PC-9 (cell line): ENCODE data around the gene DHX36. TPM values are rescaled to one million over a fixed set of nuclear protein-coding genes. Genes with fewer than 3 reads are reported as not detected.

ENCODE experiments used
- BruUV-seq: library from RNA; stranded (reverse); fragments of 400-500 nt; replicated peaks from 2 replicates; lab custom pipeline; 2021; lab: Mats Ljungman, UMichigan
- CTCF ChIA-PET: fragments of 300-600 bp; sonication (Branson Sonifier 250); formaldehyde crosslinking; loops from one replicate; lab custom pipeline; 2022; ENCODE audit warnings: antibody characterized with exemption; lab: Charles Lee
- POLR2A ChIA-PET: fragments of 300-600 bp; sonication (Branson Sonifier 250); formaldehyde crosslinking; loops from one replicate; lab custom pipeline; 2022; ENCODE audit warnings: antibody characterized with exemption; ENCODE audit not compliant: unreplicated experiment; lab: Charles Lee
- DNase-seq, 2 experiments: peaks; one replicate each; pipeline versions ENCODE4 v3.0.0 to v3.0.0-alpha.2; 2015 to 2022; ENCODE audit warnings: mixed read lengths in 1 of 2
- H2AFZ ChIP-seq: fragments of 200-600 bp; sonication (generic); 2 replicates; pipeline ENCODE4 v1.8.1; 2017; ENCODE audit warnings: antibody characterized with exemption
- H3F3A ChIP-seq: fragments of 200-600 bp; sonication (generic); 2 replicates; pipeline ENCODE4 v1.8.1; 2017; ENCODE audit warnings: antibody characterized with exemption, mild to moderate bottlenecking, low read depth; ENCODE audit not compliant: insufficient read depth
- H3K27ac ChIP-seq: fragments of 200-600 bp; sonication (generic); 2 replicates; pipeline ENCODE4 v1.6.1; 2016; ENCODE audit warnings: mixed run types
- H3K27me3 ChIP-seq: fragments of 200-600 bp; sonication (generic); 2 replicates; pipeline ENCODE4 v1.6.1; 2016; ENCODE audit warnings: low read depth, mixed run types; ENCODE audit not compliant: insufficient read depth
- H3K36me3 ChIP-seq: fragments of 200-600 bp; sonication (generic); 2 replicates; pipeline ENCODE4 v1.6.1; 2016; ENCODE audit warnings: low read depth, mixed run types
- H3K4me1 ChIP-seq: fragments of 200-600 bp; sonication (generic); replicated peaks from 2 replicates; pipeline ENCODE4 v1.6.1; 2016; ENCODE audit warnings: mixed run types; ENCODE audit not compliant: insufficient read depth
- H3K4me2 ChIP-seq: fragments of 200-600 bp; sonication (generic); 2 replicates; pipeline ENCODE4 v1.6.1; 2017; ENCODE audit warnings: mixed run types
- H3K4me3 ChIP-seq: fragments of 200-600 bp; sonication (generic); 2 replicates; pipeline ENCODE4 v1.6.1; 2016; ENCODE audit warnings: mixed run types
- H3K79me2 ChIP-seq: fragments of 200-600 bp; sonication (generic); 2 replicates; pipeline ENCODE4 v1.6.1; 2017; ENCODE audit warnings: low read depth, mixed run types
- H3K9me2 ChIP-seq: fragments of 200-600 bp; sonication (generic); 2 replicates; pipeline ENCODE4 v1.8.1; 2017; ENCODE audit warnings: mild to moderate bottlenecking; ENCODE audit not compliant: insufficient read depth
- H3K9me3 ChIP-seq: fragments of 200-600 bp; sonication (generic); 2 replicates; pipeline ENCODE4 v1.8.1; 2016; ENCODE audit warnings: low read depth; ENCODE audit not compliant: insufficient read depth
- H4K20me1 ChIP-seq: fragments of 200-600 bp; sonication (generic); 2 replicates; pipeline ENCODE4 v1.8.1; 2017; ENCODE audit not compliant: insufficient read depth
- EZH2 ChIP-seq: fragments of 200-600 bp; sonication (generic); IDR thresholded peaks from 2 replicates; pipeline ENCODE4 v1.8.0; 2017; ENCODE audit warnings: antibody characterized with exemption, low read depth
- intact Hi-C: fragments of 100-400 bp; cut with micrococcal nuclease; formaldehyde crosslinking; loops from one replicate; pipeline ENCODE4 v1.10.0; 2022; ENCODE audit not compliant: unreplicated experiment
- total RNA-seq: library from RNA; stranded (reverse); gene quantifications from 2 replicates; pipeline ENCODE4 v1.2.3, GENCODE V29; 2021
- TF ChIP-seq, protein P1 (sequence below): fragments of 200-600 bp; sonication (generic); conservative IDR thresholded peaks from 2 replicates; pipeline ENCODE4 v1.6.1; 2017; ENCODE audit warnings: mixed run types, antibody characterized with exemption, mild to moderate bottlenecking, moderate library complexity

The DHX36 gene
- total RNA-seq, 1 experiment from 2014 or later = 64.2 TPM

- ChIA-PET CTCF (no interaction called here), POLR2A (no interaction called here)
- no peak for TF ChIP-seq EZH2
- TF ChIP-seq, protein P1, sequence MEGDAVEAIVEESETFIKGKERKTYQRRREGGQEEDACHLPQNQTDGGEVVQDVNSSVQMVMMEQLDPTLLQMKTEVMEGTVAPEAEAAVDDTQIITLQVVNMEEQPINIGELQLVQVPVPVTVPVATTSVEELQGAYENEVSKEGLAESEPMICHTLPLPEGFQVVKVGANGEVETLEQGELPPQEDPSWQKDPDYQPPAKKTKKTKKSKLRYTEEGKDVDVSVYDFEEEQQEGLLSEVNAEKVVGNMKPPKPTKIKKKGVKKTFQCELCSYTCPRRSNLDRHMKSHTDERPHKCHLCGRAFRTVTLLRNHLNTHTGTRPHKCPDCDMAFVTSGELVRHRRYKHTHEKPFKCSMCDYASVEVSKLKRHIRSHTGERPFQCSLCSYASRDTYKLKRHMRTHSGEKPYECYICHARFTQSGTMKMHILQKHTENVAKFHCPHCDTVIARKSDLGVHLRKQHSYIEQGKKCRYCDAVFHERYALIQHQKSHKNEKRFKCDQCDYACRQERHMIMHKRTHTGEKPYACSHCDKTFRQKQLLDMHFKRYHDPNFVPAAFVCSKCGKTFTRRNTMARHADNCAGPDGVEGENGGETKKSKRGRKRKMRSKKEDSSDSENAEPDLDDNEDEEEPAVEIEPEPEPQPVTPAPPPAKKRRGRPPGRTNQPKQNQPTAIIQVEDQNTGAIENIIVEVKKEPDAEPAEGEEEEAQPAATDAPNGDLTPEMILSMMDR = no peak
- Histone ChIP-seq H3K4me1 (no peaks in the 10 kb centered on the region), H3K4me3 (no peak overlapping the region), H3F3A (no peaks in the 10 kb centered on the region), H3K9me3 (no peaks in the 10 kb centered on the region), H4K20me1 (no peaks in the 10 kb centered on the region; the same call in 1 of the 2 replicates), H3K27ac (no peak overlapping the region), H3K27me3 (no peaks in the 10 kb centered on the region), H3K36me3 (peaks cover 64% of the 10 kb centered on the region), H3K79me2 (no peaks in the 10 kb centered on the region), H2AFZ (no peak overlapping the region), H3K4me2 (no peak overlapping the region), H3K9me2 (no peaks in the 10 kb centered on the region)
- no peak for DNase-seq
- intact Hi-C loops = no loop called here
- no TSS peak for BruUV-seq
These were observed 20.0 kb downstream of the DHX36 start for GRCh38 chr3:154304116-154304786.

DNA sequence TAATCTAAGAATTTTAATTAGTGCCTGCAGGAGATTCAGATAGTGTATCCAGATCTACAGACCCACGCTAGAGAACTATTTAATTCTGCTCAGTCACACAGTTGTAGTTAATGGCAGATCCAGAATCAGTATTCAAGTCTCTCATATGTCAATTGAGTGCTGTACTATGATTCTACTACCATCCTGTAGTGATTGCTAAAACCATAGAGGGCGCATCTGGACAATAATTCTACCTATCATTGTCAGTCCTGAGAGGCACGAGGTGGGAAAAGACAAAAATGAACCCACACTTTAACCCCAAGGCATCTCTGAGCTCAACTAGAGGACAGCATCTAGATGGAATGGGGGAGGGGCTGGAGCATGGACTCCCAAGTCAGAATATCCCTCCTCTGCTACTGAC is 22.7 kb downstream of the DHX36 start:
- Histone ChIP-seq H3K36me3 (peaks cover 72% of the 10 kb centered on the region), H3K27me3 (no peaks in the 10 kb centered on the region), H3K9me3 (no peaks in the 10 kb centered on the region), H3K4me2 (no peak overlapping the region), H3K9me2 (no peaks in the 10 kb centered on the region), H3K27ac (no peak overlapping the region), H2AFZ (no peak overlapping the region), H3K4me3 (no peak overlapping the region), H3K4me1 (no peaks in the 10 kb centered on the region), H3K79me2 (no peaks in the 10 kb centered on the region), H3F3A (no peaks in the 10 kb centered on the region), H4K20me1 (no peaks in the 10 kb centered on the region; the same call in 1 of the 2 replicates)
- no peak for DNase-seq
- intact Hi-C loops = no loop called here
- no peak for TF ChIP-seq EZH2
- TF ChIP-seq, protein P1 = no peak
- ChIA-PET POLR2A (no interaction called here), CTCF (no interaction called here)
- no TSS peak for BruUV-seq

- TF ChIP-seq EZH2 = no peak
- TF ChIP-seq, protein P1 = no peak
- H3K79me2 ChIP-seq = no peaks in the 10 kb centered on the region
- H3K4me1 ChIP-seq = no peaks in the 10 kb centered on the region
- H2AFZ ChIP-seq = no peak overlapping the region
- intact Hi-C loops = no loop called here
- no peak overlapping the region for H3K4me3 ChIP-seq
- ChIA-PET POLR2A (no interaction called here), CTCF (no interaction called here)
- H4K20me1 ChIP-seq = no peaks in the 10 kb centered on the region; the same call in 1 of the 2 replicates
- H3K9me2 ChIP-seq = no peaks in the 10 kb centered on the region
- no peaks in the 10 kb centered on the region for H3K27me3 ChIP-seq
- H3K36me3 ChIP-seq = peaks cover 71% of the 10 kb centered on the region
- no peak for DNase-seq
- no peak overlapping the region for H3K27ac ChIP-seq
- H3K4me2 ChIP-seq = no peak overlapping the region
- BruUV-seq = no TSS peak
- H3K9me3 ChIP-seq = no peaks in the 10 kb centered on the region
- no peaks in the 10 kb centered on the region for H3F3A ChIP-seq
These were observed 30.3 kb downstream of the DHX36 start for GRCh38 chr3:154294016-154294415.
